ENCODE measurements around the gene TM4SF1. TPM values are rescaled to one million over a fixed set of nuclear protein-coding genes. Genes with fewer than 3 reads are reported as not detected.

The TM4SF1 gene, protein sequence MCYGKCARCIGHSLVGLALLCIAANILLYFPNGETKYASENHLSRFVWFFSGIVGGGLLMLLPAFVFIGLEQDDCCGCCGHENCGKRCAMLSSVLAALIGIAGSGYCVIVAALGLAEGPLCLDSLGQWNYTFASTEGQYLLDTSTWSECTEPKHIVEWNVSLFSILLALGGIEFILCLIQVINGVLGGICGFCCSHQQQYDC
- 191 TPM for total RNA-seq

DNA sequence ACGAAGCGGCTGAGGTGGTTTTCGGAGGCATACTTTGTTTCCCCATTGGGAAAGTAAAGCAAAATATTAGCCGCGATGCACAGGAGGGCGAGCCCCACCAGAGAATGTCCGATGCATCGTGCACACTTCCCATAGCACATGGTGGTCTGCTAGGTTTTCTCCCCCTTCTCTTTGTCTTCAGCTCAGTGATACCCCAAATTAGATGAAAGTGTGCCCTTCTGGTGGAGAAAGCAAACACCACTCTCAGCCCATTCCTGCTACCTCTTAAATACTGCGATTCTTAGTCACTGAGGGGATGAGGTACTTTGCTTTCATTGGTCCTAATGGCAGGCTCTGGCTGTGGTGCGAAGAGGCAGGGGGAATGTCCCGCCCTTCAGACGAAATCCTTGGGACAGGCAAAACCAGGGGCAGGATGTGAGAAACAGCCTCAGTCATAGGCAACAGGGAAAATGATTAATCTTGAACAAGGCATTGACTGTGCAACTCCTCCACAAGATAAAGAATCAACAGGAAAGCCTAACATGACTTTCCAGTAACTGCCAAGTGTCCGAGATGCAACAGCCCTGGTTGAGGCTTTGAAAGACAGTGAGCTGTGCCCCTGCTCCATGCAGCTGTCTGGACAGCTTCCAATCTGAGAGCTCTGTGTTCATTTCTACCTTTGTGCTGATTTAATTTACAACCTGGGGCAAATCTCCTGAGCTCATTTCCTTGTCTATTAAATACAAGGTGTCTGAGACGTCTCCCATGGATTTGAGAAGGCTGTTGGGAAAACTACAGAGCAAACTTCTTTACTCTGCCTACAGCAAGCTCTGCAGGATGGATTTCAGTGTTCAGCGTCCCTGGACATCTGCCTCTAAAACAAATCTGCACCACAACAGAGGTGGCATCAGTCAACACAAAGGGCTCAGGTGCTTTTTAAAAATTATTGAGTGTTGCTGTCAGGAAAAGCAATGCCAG, at the start of gene TM4SF1:
Gene TM4SF1 (minus strand): TSS at position 242 of the 957 bp plus-strand sequence. CDS start 102 bp downstream, at position 140.
- peak; percentile 36 for DNase-seq

DNA sequence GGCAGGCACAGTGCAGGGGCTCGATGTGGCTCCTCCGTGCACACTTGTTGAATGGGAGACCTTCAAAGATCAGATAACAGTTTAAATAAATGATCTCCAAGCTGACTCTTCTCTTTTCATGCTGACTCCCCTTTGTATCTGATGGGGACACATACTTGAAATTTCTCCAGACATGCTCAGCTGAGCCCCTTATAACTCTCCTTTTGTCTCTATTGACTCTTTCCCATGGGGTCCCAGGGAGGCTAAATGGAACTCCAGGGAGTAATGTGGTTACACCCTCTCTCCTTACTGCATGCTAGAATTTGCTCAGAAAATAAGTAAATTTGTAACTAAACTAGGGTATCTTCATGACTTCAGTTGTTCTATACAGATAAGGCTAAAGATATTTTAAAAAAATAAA, 48.9 kb upstream of the TM4SF1 start:
- DNase-seq = no peak

DNA sequence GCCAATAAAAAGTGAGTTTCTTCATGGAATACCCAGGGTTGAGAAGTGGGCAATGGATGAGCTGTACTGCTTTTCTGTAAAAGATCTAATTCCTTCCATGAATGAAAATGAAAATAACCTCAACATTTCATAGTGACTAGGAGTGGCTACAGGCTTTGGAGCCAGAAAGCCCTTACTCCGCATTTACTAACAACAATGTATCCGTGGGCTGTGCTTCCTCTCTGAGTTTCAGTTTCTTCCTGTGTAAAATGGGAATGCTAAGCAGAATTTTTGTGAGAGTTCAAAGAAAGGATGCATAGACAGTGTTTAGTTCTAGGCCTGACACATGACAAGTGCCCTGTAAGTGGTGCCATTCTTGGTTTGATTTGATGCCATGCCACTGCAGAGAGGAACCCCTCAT, 47.5 kb upstream of the TM4SF1 start:
- no peak for DNase-seq

DNA sequence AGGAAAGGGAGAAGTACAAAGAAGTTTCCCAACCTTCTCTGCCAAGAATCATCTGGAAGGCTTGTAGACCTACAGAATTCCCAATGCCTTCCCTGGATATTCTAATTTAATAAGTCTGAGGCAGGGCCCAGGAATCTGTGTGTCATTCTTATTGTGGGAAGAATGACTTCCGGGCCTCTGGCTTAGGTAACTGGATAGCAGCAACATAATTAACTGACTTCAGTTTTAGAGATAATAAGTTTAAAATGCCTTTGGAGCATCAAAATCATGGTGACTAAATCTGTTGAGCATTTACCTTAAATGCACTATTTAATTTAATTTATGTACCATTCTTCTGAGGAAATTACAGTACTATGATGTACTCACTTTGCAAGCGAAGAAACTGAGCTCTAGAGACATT, 44.3 kb upstream of the TM4SF1 start:
- no peak for DNase-seq

DNA sequence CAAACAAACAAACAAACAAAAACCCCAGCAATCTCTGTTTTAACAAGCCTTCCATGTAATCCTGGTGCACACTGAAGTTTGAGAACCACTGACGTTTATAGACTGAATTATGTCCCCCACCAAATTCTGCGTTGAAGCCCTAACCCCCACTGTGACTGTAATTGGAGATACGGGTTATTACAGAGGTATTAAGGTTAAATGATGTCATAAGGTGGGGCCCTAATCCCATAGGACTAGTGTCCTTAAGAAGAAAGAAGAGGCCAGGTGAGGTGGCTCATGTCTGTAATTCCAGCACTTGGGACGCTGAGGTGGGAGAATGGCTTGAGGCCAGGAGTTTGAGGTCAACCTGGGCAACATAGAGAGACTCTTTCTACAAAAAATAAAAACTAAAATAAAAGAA, 42.4 kb upstream of the TM4SF1 start:
- no peak for DNase-seq

DNA sequence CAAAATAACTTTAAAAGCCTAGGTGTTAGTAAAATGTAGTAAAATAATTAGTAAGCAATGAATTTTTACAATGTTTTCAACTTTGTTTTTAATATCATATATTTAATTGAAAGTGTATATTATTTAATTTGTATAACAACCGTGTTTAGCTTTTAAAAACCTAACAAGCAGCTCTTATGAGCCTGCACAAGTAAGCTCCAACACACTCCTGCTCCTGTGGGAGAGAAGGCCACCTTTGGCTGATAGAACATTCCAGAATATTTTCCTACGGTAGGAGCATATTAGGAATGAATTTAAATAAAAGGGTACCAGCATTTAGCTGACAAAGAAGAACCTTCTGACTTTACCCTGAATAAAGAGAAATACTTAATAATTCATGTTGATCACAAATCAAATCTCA, 40.3 kb upstream of the TM4SF1 start:
- no peak for DNase-seq

DNA sequence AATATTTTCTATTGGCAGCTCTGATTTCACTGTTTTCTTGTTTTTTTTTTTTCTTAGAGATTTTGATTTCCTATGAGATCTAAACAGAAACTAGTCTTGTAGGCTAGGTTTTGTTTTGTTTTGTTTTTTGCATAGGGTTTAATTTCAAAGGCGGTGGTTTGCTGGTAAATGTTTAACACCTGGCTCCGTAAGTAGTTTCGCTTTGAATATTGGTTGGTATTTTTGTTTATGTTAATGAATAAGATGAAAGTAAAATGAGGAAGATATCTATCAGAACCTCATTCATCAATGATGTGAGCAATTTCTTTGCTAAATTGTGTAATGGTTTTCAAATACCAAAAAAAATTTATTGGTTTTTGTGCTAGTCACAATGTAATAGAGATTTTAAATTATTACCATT, 39.7 kb upstream of the TM4SF1 start:
- DNase-seq = no peak

DNA sequence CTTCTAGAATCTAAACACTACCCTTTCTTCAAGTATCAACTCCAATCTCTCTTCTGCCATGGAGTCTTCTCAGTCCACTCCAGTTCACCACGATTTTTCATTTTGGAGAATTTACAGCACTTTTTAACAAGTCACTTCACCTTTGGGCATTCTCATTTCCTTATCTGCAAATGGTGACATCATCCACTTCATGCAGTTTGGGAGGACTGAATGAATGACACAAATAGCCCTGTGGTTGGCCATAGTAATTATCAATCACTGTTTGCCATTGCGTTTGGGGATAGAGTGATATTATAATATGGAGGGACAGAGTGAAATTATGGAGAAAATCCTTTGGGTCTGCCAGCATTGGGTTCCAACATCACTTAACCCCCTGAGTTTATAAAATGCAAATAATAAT, 38.0 kb upstream of the TM4SF1 start:
- no peak for DNase-seq

DNA sequence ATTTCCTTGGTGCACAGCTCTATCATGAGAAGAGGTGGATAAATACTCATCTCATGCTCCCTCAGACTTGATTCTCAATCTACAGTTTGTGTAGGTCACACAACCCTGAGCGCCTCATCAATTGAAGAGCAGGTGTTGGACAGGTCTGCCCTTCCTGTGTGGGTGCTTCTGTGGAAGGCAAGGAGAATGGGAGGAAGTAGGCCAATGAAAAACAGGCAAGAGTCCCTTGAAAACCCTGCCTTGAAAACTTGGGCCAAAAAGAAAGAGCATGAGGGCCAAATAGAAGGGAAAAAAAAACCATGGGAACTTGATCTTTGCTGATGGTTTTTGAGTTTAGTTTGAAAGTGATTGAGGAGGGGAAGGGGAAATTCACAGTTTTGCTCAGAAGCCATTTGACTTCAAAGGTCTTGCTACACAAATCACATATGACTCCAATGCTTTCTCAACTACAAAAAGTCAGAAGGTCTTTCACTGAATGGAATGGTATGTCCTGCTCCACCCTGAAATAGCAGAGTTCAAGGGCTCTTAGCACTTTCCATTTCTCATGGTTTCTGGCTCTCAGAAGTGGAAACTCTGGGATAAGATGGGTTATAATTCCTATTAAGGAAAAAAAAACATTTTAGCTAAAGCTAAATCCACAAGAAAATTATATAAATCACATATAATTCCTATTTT, 37.2 kb upstream of the TM4SF1 start:
- DNase-seq = no peak

DNA sequence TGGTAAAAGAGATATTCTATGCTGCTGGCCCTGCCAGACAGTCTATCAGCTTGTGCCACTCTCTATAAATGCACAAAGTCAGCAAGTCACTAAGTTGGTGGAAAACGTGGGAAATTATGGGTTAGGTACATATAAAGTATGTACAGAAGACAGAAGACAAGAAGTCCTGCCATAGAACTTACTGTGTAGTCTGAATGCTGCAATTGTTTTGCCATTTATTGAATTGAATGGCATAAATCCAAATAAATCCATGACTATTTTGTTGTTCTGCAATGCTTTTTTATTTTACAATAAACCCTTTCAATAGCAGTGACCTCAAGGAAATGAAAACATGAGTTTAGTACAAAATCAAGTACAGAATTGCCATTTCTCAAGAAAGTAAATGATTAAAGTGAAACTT, 34.1 kb upstream of the TM4SF1 start:
- no peak for DNase-seq

DNA sequence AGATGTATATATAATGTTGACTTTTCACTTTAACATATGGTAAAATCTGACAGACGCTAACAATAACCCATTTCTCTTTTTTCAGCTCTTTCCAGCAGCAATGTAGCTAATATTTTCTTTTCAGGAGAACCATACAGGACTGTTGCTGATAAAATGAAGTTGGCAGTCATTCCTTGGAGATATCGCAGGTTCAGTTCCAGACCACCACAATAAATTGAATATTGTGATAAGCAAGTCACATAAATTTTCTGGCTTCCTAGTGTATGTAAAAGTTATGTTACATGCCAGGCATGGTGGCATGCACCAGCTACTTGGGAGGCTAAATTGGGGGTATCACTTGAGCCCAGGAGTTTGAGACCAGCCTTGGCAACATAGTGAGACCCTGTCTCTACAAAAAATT, 31.9 kb upstream of the TM4SF1 start:
- DNase-seq = no peak

DNA sequence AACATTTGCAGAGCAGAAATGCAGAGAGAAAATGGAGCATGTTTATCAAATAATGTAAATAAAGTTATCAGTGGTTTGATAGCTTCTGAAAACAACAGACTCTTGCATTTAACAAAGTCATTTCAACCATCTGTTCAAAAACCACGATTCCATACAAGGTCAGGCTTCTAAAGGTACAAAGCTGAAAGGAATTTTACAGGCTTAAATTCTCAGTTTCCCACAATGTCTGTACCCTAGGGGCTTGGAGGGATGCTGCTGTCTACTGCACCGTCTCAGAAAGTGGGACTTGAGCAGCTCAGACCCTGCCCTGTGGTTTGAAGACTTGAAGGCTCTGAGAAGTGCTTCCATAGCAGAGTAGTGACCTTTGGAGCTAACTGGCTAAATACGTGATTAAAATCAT, 30.4 kb upstream of the TM4SF1 start:
- DNase-seq = no peak

DNA sequence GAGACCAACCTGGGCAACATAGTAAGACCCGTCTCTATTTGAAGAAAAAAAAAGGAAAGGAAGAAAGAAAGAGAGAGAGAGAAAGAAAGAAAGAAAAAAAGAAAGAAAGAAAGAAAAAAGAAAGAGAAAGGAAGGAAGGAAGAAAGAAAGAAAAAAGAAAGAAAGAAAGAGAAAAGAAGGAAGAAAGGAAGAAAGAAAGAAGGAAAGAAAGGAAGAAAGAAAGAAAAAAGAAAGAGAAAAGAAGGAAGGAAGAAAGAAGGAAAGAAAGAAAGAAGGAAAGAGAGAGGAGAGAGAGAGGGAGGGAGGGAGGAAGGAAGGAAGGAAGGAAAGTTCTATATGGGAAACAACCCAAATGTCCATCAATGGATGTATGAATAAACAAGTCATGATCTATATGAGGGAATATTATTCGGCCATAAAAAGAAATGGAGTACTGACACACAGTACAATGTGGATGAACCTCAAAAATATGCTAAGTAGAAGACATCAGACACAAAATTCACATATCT, 28.8 kb upstream of the TM4SF1 start:
- no peak for DNase-seq

DNA sequence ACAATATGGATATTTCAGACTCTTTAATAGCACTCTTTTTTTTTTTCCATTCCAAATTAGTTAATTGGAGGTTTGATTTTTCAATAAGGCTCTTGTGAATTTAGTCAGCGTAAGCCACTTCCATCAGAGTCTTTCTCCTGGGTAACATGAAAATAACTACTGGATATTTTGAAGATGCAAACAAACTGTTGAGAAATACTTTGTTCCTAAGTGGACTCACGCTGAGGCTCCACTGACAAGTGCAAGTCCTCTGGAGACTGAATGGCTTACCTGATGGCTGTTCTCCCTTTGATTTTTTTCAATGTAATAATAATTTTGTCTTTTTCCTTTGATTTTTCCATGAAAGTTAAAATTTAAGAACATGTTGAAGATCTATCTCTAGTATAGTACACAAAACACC, 26.0 kb upstream of the TM4SF1 start:
- no peak for DNase-seq

DNA sequence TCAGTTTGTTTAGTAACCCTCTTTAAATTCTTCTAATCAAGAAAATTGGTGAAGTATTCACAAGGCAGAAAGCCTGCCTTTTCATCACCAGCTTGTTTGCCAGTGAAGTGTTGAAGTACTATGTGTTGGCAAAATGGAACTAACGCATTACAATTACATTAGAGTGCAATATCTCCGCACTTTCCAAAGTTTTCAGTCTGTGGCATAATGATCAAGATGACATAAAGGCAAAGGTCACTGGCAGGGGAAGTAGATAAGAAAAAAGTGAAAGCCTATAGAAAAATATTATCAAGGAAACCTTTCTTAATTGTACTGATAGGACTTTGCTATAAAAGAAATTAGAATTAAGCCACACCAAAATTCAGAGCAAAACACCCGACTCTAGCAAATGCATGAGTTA, 25.0 kb upstream of the TM4SF1 start:
- DNase-seq = no peak

DNA sequence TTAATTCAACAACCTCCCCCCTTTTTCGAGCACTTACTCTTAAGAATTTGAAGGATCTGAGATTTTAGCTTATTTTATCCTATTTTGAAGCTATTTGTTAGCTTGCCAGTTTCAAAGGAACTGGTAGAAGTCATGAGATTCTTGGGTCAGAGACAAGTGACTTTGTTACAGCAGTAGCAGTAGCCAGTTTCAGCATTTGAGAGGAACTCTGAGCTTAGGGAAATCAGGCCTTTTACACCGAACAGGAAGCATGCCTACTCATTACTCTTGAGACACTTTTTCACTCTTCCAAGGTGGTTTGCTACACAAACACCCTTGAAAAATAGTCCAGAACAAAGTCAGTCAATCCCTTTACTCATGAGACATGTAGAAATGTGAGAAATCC, 24.5 kb upstream of the TM4SF1 start:
- no peak for DNase-seq

DNA sequence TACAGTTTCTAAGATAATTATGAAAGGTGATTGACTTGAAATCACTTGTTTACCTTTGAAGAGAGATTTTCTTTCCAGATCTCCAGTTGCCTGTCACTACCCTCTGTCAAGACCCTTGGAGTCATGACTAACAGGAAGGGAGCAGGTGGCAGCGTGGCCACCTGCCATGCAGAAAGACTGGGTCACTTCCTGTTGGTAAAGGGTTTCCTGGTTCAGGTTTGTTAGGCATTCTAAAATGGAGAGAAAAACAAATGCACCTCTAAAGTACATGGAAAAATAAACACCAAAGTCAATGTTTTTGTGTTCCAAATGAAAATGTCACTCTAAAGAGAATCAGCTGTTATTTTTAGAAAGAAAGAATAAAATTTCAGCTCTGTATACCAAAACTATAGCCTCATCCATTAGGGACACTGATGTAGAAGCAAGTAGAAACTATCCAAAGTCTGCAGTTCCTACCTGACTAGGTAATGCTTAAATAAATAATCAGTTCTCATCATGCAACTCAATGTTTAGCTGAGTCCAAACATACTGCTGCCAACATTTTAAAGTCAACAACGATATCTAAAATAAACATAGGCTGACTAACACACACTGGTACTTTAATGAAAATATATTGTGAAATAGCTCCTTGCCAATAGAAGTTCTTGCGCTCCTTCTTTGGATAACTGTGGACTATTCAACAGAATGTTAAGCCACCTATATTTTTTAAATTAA, 23.9 kb upstream of the TM4SF1 start:
- no peak for DNase-seq

DNA sequence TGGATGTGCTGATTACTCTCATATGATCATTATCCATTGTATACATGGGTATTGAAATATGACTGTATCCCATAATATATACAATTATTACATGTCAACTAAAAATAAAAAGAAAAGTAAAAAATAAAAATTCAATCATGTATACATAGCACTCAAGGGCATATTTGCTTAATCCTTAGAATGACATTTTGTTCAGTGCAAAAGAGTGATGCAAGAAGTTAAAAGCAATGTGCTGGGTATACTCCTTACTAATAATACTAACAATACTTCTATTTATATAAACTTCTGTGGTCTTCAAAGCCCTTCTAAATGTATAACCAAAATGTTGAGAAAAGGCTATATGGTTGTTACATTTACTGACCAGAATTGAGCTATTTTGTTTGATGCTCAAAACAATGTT, 23.2 kb upstream of the TM4SF1 start:
- no peak for DNase-seq

DNA sequence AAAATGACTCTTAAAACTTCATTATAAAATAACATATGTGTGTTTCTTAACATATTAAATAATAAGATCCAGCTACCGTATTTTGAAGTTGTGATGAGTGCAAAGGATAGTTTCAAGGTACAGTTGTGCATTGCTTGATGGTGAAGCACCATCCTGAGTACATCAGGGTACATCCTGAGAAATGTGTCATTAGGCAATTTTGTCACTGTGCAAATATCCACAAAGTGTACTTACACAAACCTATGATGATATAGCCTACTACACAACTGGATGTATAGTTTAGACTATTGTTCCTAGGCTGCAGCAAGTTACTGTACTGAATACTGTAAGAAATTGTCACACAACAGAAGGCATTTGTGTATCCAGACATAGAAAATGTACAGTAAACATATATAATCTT, 20.8 kb upstream of the TM4SF1 start:
- DNase-seq = no peak

DNA sequence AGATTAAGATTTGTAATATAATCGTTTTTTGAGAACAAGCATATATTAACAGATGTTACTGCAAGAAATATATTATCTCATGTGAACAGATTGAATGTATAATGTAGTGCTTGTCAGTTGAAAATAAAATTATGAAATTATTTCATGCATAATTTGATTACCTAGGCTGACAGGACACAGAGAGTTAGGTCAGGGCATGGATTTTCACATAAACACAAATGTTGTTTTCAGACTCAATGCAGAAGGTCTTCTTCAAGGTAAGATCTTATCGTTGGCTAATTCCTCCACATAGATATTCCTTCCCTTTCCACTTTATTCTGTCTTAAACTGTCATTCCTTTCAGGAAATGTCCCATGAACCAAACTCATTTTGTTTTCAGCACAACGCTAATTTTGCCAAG, 20.1 kb upstream of the TM4SF1 start:
- no peak for DNase-seq

DNA sequence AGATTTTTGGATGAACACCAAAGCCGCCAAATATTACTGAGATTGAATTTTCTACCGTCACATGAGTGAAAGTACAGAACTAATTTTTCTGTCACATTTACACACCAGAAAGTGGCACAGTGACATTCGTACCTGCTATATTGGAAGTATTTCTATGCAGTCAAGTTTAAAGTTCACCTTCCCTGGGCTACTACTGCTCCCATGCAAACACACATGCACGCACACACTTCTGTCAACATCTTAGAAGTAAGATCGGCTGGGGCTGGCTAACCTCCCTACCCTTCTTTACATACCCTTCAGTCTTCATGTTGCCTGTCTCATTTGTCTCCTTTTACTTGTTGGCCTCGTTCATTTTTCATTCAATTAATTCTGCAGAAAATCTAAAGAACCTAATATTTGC, 19.0 kb upstream of the TM4SF1 start:
- no peak for DNase-seq

Measured in skin of body (tissue), 2 donors.